HuH-7 (cell line): ENCODE measurements around the gene CBS.
"Not testable (repeated sequence)": the region's sequence is repeated elsewhere in the genome, so short reads cannot be mapped to it uniquely, and the experiment has no call there.

Source experiments
- DNase-seq: peaks from one replicate; pipeline ENCODE4 v3.0.0; 2011; ENCODE audit warnings: low spot score

The CBS gene

GRCh38 chr21:43075170-43076022 is at the start of gene CBS:
Gene CBS (minus strand): TSS chr21:43075835. CDS start chr21:43072193, 3,642 bp downstream.
- not testable (repeated sequence) for DNase-seq

- not testable (repeated sequence) for DNase-seq
Measured at GRCh38 chr21:43115956-43116355, 40.3 kb upstream of the CBS start.

DNA sequence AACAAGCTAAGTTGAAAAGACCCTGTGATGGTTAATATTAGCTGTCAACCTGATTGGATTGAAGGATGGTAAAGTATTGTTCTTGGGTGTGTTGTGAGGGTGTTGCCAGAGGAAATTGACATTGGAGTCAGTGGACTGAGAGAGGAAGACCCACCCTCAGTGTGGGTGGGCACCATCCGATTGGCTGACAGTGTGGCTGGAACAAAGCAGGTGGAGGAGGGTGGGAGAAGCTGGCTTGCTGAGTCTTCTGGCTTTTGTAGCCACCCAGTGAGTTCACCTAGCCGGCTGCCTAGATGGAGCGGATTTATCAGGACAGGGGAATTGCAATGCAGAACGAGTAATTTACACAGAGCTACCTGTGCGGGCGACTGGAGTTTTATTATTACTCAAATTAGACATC is 38.8 kb upstream of the CBS start:
- DNase-seq: not testable (repeated sequence)

- DNase-seq: not testable (repeated sequence)
Measured at GRCh38 chr21:43109006-43109405, 33.4 kb upstream of the CBS start.

DNA sequence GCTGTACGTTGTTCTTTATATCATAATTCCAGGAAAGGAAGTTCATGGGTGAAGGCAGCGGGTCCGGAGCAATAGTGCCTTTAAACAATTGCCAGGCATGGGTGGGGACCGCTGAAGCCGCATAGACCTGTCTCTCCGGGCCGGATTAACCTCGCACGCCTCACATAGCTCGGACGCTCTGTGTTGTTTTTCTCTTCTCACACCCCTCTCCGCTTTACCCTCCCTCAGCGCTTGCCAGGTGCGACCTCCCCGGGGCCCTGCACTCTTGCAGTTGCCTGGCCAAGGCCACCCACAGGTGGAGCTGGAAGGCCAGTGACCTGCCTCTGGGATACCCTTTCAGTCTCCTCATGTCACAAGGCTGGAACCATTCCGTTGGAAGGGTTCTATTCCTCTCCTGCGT is 32.5 kb upstream of the CBS start:
- DNase-seq: not testable (repeated sequence)

- DNase-seq: not testable (repeated sequence)
Measured at GRCh38 chr21:43107794-43108137, 32.1 kb upstream of the CBS start.

GRCh38 chr21:43106965-43107793 is 31.5 kb upstream of the CBS start, which contains the start of gene U2AF1:
Gene U2AF1 (minus strand): TSS chr21:43107570. CDS start chr21:43107494, 76 bp downstream.
- DNase-seq: not testable (repeated sequence)

DNA sequence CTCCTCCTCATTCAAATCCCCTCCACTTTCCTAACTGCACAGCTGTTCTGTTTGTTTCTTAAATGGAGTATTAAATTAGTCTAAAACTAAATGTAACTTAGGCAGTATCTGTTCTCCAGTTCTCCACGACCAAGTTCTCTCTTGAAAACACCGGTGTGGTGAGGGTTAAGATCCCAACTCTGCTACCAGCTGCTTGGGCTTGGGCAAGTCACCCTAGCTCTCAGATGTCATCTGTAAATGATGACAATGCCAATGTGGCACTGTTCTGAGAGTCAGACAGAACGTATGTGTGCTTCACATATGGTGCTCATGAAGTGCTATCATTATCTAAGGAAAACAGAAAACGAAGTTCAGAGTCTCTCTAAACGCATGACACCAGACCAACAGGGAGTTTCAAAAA is 29.0 kb upstream of the CBS start:
- not testable (repeated sequence) for DNase-seq

- not testable (repeated sequence) for DNase-seq
Measured at GRCh38 chr21:43102281-43102680, 26.6 kb upstream of the CBS start.

GRCh38 chr21:43101676-43102075 is 26.0 kb upstream of the CBS start:
- DNase-seq: not testable (repeated sequence)

DNA sequence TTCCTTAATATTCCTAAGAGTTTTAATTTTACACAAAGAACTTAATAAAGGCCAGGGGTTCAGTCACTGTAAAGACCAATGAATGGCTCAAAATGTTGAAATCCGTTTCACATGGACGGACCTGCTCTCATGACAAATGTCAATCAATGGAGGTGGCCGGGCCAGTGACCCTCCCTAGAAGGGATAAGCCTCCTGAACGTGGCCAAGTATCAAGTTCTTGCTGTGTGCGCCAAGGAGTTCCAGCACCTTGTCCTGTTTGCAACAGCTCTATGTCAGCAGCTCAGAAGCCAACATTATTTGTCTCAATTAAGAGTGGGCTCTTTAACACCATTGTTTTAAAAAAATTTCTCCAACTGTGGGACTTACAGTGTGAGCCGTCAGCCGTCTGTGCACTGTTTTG is 25.4 kb upstream of the CBS start:
- DNase-seq: not testable (repeated sequence)

GRCh38 chr21:43091979-43092614 is 16.5 kb upstream of the CBS start:
- not testable (repeated sequence) for DNase-seq

- DNase-seq: not testable (repeated sequence)
Measured at GRCh38 chr21:43090947-43091346, 15.3 kb upstream of the CBS start.

DNA sequence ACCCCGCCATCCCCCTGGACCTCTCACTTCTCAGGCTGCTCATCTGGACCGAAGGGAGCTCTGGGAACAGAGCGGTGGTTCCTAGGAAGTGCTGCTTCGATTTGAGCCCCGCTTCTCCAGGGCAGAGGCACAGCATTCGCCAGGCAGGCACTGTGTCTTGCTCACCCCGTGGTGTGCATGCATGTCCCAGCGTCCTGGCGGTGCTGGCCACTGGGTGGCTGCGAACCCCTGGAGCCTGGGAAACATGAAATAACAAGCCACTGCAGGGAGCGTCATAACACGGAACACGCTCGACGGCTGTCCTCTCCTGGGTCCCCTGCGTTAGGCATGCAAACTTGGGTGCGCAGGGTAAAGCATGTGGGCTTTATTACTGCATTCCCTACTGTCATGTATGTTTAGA is 13.8 kb upstream of the CBS start:
- not testable (repeated sequence) for DNase-seq

- not testable (repeated sequence) for DNase-seq
Measured at GRCh38 chr21:43082587-43083300, 7.1 kb upstream of the CBS start.

GRCh38 chr21:43076643-43077042 is 1.0 kb upstream of the CBS start:
- not testable (repeated sequence) for DNase-seq

GRCh38 chr21:43076023-43076637 is 495 bp upstream of the CBS start:
- not testable (repeated sequence) for DNase-seq

DNA sequence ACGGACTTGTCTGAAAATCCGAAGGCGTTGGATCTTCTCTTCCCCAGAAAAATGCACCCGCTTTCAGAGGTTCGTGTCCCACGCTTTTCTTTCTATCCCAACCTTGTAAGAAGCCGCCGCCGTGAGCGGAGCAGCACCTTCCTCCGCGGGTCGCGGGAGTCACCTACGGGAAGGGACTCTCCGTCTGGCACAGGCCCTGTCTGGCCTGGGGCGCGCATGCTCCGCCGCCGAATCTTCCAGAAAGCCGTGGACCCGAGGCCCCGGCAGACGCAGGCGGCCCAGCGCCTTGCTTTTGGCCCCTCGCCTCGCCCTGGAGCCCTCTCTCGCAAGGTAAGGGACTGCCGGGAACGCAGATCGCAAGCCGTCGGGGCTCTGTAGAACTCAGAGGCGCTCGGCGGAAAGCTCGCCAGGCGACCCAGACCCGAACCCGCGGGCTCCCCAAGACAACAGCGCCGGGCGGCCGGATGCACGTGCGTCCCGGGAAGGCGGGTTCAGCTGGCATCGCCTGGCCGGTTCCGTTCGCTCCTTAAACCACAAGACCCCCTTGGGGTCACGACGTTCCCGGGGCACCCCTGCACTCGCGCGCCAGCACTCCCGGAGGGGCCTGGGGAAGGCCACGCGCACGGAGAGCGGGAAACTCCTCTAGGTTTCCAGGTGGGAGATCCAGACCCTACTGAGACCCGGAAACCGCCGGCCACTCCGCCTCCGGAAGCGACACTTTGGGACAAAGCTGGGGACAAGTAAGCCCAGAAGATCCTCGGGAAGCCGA is 1.1 kb downstream of the CBS start:
- not testable (repeated sequence) for DNase-seq

DNA sequence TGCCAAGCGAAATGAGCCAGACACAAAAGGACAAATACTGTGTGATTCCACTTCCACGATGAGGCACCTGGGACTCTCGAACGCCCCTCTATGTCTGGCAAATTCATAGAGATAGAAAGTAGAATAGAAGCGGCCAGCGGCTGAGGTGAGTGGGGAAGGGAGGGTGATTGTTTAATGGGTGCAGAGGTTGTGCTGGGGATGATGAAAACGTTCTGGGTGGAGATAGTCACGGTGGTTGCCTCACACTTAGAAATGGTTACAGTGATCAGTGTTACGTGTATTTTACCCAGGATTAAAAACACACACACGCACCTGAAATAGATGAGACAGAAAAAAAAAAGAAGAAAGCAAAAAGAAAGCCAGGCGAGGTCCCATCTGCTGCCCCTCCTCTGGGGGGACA is 2.9 kb downstream of the CBS start:
- DNase-seq: not testable (repeated sequence)

DNA sequence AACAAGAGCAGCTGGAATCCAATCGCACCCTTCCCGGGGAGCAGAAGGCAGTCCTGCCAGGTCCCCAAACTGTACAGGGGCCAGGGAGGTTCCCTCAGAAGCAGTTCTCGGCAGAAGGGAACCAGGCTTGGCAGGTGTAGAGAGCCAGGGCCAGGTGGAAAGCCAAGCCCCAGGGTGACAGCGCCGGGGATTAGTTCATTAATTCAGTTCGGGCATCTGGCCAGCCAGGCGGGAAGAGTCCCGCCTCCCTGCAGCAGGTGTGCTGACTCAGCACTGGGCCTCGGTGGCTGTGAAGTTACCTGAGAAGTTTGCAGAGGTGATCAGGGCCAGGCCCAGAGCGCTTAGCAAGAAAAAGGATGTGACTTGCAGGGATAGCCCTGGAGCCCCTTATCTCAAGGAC is 6.0 kb downstream of the CBS start:
- DNase-seq: not testable (repeated sequence)
